Neural progenitor cell (in vitro differentiated cells): ENCODE measurements around the gene COL11A1. TPM values are rescaled to one million over a fixed set of nuclear protein-coding genes. Genes with fewer than 3 reads are reported as not detected.

Experiments
- DNase-seq: peaks from one replicate; pipeline ENCODE4 v3.0.0-alpha.2; 2016; ENCODE audit warnings: low spot score
- H2AFZ ChIP-seq: fragments of 200-600 bp; sonication (generic); replicated peaks from 2 replicates; pipeline ENCODE4 v1.6.1; 2016; ENCODE audit warnings: antibody characterized with exemption
- H3F3A ChIP-seq: fragments of 200-600 bp; sonication (generic); 2 replicates; pipeline ENCODE4 v1.6.1; 2016; ENCODE audit warnings: antibody characterized with exemption, low read depth
- H3K27ac ChIP-seq: fragments of 200-600 bp; sonication (generic); 2 replicates; pipeline ENCODE4 v1.5.1; 2016; ENCODE audit warnings: mild to moderate bottlenecking
- H3K27me3 ChIP-seq: fragments of 200-600 bp; sonication (generic); 2 replicates; pipeline ENCODE4 v1.6.1; 2016; ENCODE audit warnings: mild to moderate bottlenecking, moderate library complexity
- H3K36me3 ChIP-seq: fragments of 200-600 bp; sonication (generic); 2 replicates; pipeline ENCODE4 v1.5.1; 2016
- H3K4me1 ChIP-seq: fragments of 200-600 bp; sonication (generic); 2 replicates; pipeline ENCODE4 v1.6.1; 2016; ENCODE audit warnings: mixed run types
- H3K4me2 ChIP-seq: fragments of 200-600 bp; sonication (generic); 2 replicates; pipeline ENCODE4 v1.6.1; 2016
- H3K4me3 ChIP-seq: fragments of 200-600 bp; sonication (generic); 2 replicates; pipeline ENCODE4 v1.5.1; 2016
- H3K79me2 ChIP-seq: fragments of 200-600 bp; sonication (generic); 2 replicates; pipeline ENCODE4 v1.6.1; 2016; ENCODE audit warnings: low read depth
- H3K9ac ChIP-seq: fragments of 200-600 bp; sonication (generic); 2 replicates; pipeline ENCODE4 v1.6.1; 2016
- H3K9me3 ChIP-seq: fragments of 200-600 bp; sonication (generic); 2 replicates; pipeline ENCODE4 v1.5.1; 2016; ENCODE audit warnings: low read depth
- H4K20me1 ChIP-seq: fragments of 200-600 bp; sonication (generic); 2 replicates; pipeline ENCODE4 v1.6.1; 2016; ENCODE audit warnings: low read depth
- H3K27ac Mint-ChIP-seq: 3 replicates; pipeline ENCODE4 v1.8.0; 2021; ENCODE audit warnings: mixed read lengths
- H3K27me3 Mint-ChIP-seq: 2 replicates; pipeline ENCODE4 v1.8.0; 2022; ENCODE audit warnings: low read depth, mild to moderate bottlenecking, inconsistent platforms, moderate library complexity, mixed read lengths; ENCODE audit not compliant: insufficient read depth
- H3K36me3 Mint-ChIP-seq: 3 replicates; pipeline ENCODE4 v1.8.0; 2021; ENCODE audit warnings: mixed read lengths
- H3K4me1 Mint-ChIP-seq: 3 replicates; pipeline ENCODE4 v1.8.0; 2021; ENCODE audit warnings: mixed read lengths
- H3K4me3 Mint-ChIP-seq: 3 replicates; pipeline ENCODE4 v1.8.0; 2021; ENCODE audit warnings: mild to moderate bottlenecking, moderate library complexity, mixed read lengths
- H3K9me3 Mint-ChIP-seq: 3 replicates; pipeline ENCODE4 v1.8.0; 2020; ENCODE audit warnings: mixed read lengths
- CTCF ChIP-seq: fragments of 200-600 bp; sonication (generic); IDR thresholded peaks from 2 replicates; pipeline ENCODE4 v1.5.1; 2017; ENCODE audit warnings: antibody characterized with exemption, mild to moderate bottlenecking
- EZH2 ChIP-seq: fragments of 200-600 bp; sonication (generic); IDR thresholded peaks from 2 replicates; pipeline ENCODE4 v1.6.1; 2017; ENCODE audit warnings: antibody characterized with exemption, mild to moderate bottlenecking, moderate library complexity
- EZH2phosphoT487 ChIP-seq: fragments of 200-600 bp; sonication (generic); IDR thresholded peaks from 2 replicates; pipeline ENCODE4 v1.6.1; 2017; ENCODE audit warnings: antibody characterized with exemption
- total RNA-seq: library from RNA; depleted of rRNA; stranded (reverse); fragments of >200 nt; gene quantifications from 2 replicates; pipeline ENCODE4 v1.2.3, GENCODE V29; 2015; ENCODE audit warnings: low replicate concordance

Gene COL11A1
- total RNA-seq, 1 donor from 2014 or later = 78.9 TPM

GRCh38 chr1:102891868-102892625 lies 216.3 kb downstream of the COL11A1 start:
- Histone ChIP-seq H3K4me1 (no peaks in the 10 kb centered on the region), H3K79me2 (no peaks in the 10 kb centered on the region), H2AFZ (no peak overlapping the region), H4K20me1 (no peaks in the 10 kb centered on the region), H3K4me2 (no peak overlapping the region), H3K4me3 (no peak overlapping the region), H3K36me3 (peaks cover 7% of the 10 kb centered on the region), H3K9ac (no peak overlapping the region), H3K27ac (no peak overlapping the region), H3K9me3 (no peaks in the 10 kb centered on the region), H3K27me3 (no peaks in the 10 kb centered on the region), H3F3A (no peaks in the 10 kb centered on the region)
- no peak overlapping the region for H3K4me3 Mint-ChIP-seq
- no peak for DNase-seq
- peaks cover 15% of the 10 kb centered on the region for H3K36me3 Mint-ChIP-seq
- TF ChIP-seq CTCF (no peak), EZH2phosphoT487 (no peak), EZH2 (no peak)
- no peak overlapping the region for H3K27ac Mint-ChIP-seq
- no peaks in the 10 kb centered on the region for H3K27me3 Mint-ChIP-seq
- no peaks in the 10 kb centered on the region for H3K4me1 Mint-ChIP-seq
- no peaks in the 10 kb centered on the region for H3K9me3 Mint-ChIP-seq

- DNase-seq = no peak
- Mint-ChIP-seq H3K36me3 (peaks cover 20% of the 10 kb centered on the region), H3K27me3 (no peaks in the 10 kb centered on the region), H3K4me3 (no peak overlapping the region), H3K4me1 (no peaks in the 10 kb centered on the region), H3K9me3 (no peaks in the 10 kb centered on the region), H3K27ac (no peak overlapping the region)
- Histone ChIP-seq H3K4me3 (no peak overlapping the region), H3K9me3 (no peaks in the 10 kb centered on the region), H3K36me3 (peaks cover 13% of the 10 kb centered on the region), H3K9ac (no peak overlapping the region), H3K4me1 (no peaks in the 10 kb centered on the region), H3F3A (no peaks in the 10 kb centered on the region), H3K27me3 (no peaks in the 10 kb centered on the region), H3K4me2 (no peak overlapping the region), H3K27ac (no peak overlapping the region), H2AFZ (no peak overlapping the region), H3K79me2 (no peaks in the 10 kb centered on the region), H4K20me1 (no peaks in the 10 kb centered on the region)
- TF ChIP-seq EZH2phosphoT487 (no peak), EZH2 (no peak), CTCF (no peak)
Observed at GRCh38 chr1:102886638-102887037, 221.7 kb downstream of the COL11A1 start.

- TF ChIP-seq CTCF = no peak
- TF ChIP-seq EZH2phosphoT487 = no peak
- TF ChIP-seq EZH2 = no peak
- H3K4me1 ChIP-seq = no peaks in the 10 kb centered on the region
- H3K36me3 ChIP-seq = peaks cover 13% of the 10 kb centered on the region
- no peaks in the 10 kb centered on the region for H3K9me3 Mint-ChIP-seq
- no peak overlapping the region for H3K4me3 ChIP-seq
- H3K27ac Mint-ChIP-seq = no peak overlapping the region
- no peak overlapping the region for H3K4me2 ChIP-seq
- DNase-seq = no peak
- no peaks in the 10 kb centered on the region for H3K27me3 ChIP-seq
- H3K79me2 ChIP-seq = no peaks in the 10 kb centered on the region
- H3K36me3 Mint-ChIP-seq = peaks cover 24% of the 10 kb centered on the region
- H3K27me3 Mint-ChIP-seq = no peaks in the 10 kb centered on the region
- no peaks in the 10 kb centered on the region for H3K4me1 Mint-ChIP-seq
- H4K20me1 ChIP-seq = no peaks in the 10 kb centered on the region
- H3K9me3 ChIP-seq = no peaks in the 10 kb centered on the region
- H3K4me3 Mint-ChIP-seq = no peak overlapping the region
- no peaks in the 10 kb centered on the region for H3F3A ChIP-seq
- H3K9ac ChIP-seq = no peak overlapping the region
- H3K27ac ChIP-seq = no peak overlapping the region
- no peak overlapping the region for H2AFZ ChIP-seq
Observed at GRCh38 chr1:102884238-102884637, 224.1 kb downstream of the COL11A1 start.
